Measurements from ENCODE around the gene CDH13. TPM values are rescaled to one million over a fixed set of nuclear protein-coding genes. Genes with fewer than 3 reads are reported as not detected.

CDH13 gene
- total RNA-seq, 3 donors from 2014 or later = 4.9 to 11.2 (median 9.8) TPM

- TF ChIP-seq CTCF (IDR thresholded peaks at IDR 0.05) = no peak
- Histone ChIP-seq H3K36me3 (ENCODE audit: low read depth) (no peaks in the 10 kb centered on the region), H3K9me3 (no peaks in the 10 kb centered on the region), H3K4me1 (ENCODE audit: low read depth) (no peaks in the 10 kb centered on the region), H3K4me3 (no peak overlapping the region)
- intact Hi-C loops (cut with DNase I, micrococcal nuclease) = no loop called here
- no peak for DNase-seq
- ATAC-seq = no peak
Measured at GRCh38 chr16:82965808-82966207, 339.0 kb downstream of the CDH13 start.

GRCh38 chr16:82967424-82967823 is 340.7 kb downstream of the CDH13 start:
- DNase-seq (no peak), ATAC-seq (no peak)
- TF ChIP-seq CTCF (IDR thresholded peaks at IDR 0.05) = no peak
- Histone ChIP-seq H3K4me3 (no peak overlapping the region), H3K9me3 (no peaks in the 10 kb centered on the region), H3K36me3 (ENCODE audit: low read depth) (no peaks in the 10 kb centered on the region), H3K4me1 (ENCODE audit: low read depth) (no peaks in the 10 kb centered on the region)
- intact Hi-C loops (cut with DNase I, micrococcal nuclease) = no loop called here

GRCh38 chr16:82971126-82971525 is 344.4 kb downstream of the CDH13 start:
- ATAC-seq (no peak), DNase-seq (no peak)
- Histone ChIP-seq H3K4me3 (no peak overlapping the region), H3K4me1 (ENCODE audit: low read depth) (no peaks in the 10 kb centered on the region), H3K9me3 (no peaks in the 10 kb centered on the region), H3K36me3 (ENCODE audit: low read depth) (no peaks in the 10 kb centered on the region)
- intact Hi-C loops (cut with DNase I, micrococcal nuclease) = no loop called here
- TF ChIP-seq CTCF (IDR thresholded peaks at IDR 0.05) = no peak

GRCh38 chr16:82972331-82972919 is 345.7 kb downstream of the CDH13 start:
- ATAC-seq = no peak

GRCh38 chr16:82979406-82980111 is 352.8 kb downstream of the CDH13 start:
- no peaks in the 10 kb centered on the region for H3K36me3 ChIP-seq (ENCODE audit: low read depth)
- intact Hi-C loops (cut with DNase I, micrococcal nuclease) = no loop called here
- no peak overlapping the region for H3K4me3 ChIP-seq
- H3K4me1 ChIP-seq (ENCODE audit: low read depth) = no peaks in the 10 kb centered on the region
- DNase-seq (no peak), ATAC-seq (no peak)
- no peak for TF ChIP-seq CTCF (IDR thresholded peaks at IDR 0.05)
- H3K9me3 ChIP-seq = no peaks in the 10 kb centered on the region

More at GRCh38 chr16:82972331-82972919, 345.7 kb downstream of the CDH13 start:
- intact Hi-C loops (cut with DNase I, micrococcal nuclease) = no loop called here
- Histone ChIP-seq H3K4me1 (ENCODE audit: low read depth) (no peaks in the 10 kb centered on the region), H3K9me3 (no peaks in the 10 kb centered on the region), H3K4me3 (no peak overlapping the region), H3K36me3 (ENCODE audit: low read depth) (no peaks in the 10 kb centered on the region)
- no peak for DNase-seq
- no peak for TF ChIP-seq CTCF (IDR thresholded peaks at IDR 0.05)

Data from mucosa of descending colon (tissue), 3 donors.